Stimulated activated CD4-positive, alpha-beta T cell treated with anti-CD3 and anti-CD28 coated beads, Interleukin-15, amount 100 ng/mL, for 24 hours (primary cell): ENCODE results near the gene ALG12.
A peak's percentile ranks its signal among the peaks of the same experiment; 100 is the strongest.

Source experiments
- DNase-seq: peaks from one replicate; pipeline ENCODE4 v3.0.0-alpha.2; 2020

ALG12 gene

GRCh38 chr22:49929211-49929979 lies 11.2 kb upstream of the ALG12 start:
- DNase-seq: peak; percentile 85

DNA sequence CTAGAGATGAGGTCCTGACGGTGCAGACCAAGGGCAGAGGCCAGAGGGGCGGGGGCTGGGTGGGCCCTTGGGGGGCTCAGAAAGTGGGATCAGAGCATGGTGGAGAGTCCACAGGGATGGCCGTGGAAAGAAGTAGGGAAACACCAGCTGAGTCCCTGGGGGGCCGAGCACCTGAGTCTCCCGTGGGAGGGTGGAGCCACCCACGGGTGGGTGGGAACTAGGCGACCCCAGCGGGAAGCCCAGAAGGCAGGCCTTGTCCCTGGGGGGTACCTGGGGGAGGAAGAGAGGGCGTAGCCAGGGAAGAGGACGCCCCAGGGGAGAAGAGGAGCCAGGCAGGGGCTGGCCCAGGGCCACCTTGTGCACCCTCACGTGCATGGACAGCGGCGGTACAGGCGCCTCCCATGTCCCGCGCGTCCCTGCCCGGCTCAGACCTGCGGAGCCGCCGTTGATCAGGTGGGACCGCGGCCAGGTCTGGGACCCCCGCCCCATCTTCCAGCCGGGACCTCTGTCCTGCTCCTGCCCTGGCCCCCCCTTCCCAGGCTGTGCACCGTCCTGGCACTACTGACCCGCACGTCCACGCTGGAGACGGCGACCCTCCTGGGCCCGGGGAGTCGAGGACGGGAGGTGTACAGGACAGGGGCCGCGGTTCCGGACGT lies 10.4 kb upstream of the ALG12 start:
- no peak for DNase-seq

DNA sequence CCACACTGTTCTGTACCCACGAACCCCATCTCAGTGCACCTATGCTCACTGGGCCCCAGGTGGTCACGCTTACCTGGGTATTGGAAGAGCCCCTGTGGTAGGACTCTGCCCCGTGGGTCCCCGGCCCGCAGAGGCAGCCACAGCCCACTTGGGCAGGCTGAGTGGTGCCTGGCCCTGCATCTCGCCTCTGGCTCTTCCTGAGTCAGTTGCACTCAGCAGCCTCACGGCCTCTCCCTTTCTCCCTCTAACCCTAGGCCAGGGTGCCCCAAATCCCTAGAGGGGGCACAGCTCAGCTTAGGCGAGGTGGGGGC lies 9.9 kb upstream of the ALG12 start:
- DNase-seq: no peak

GRCh38 chr22:49927483-49928184 lies 9.4 kb upstream of the ALG12 start:
- DNase-seq: no peak

- no peak for DNase-seq
Measured at GRCh38 chr22:49926916-49927315, 8.7 kb upstream of the ALG12 start.

GRCh38 chr22:49925525-49926128 lies 7.4 kb upstream of the ALG12 start:
- peak; percentile 72 for DNase-seq

DNA sequence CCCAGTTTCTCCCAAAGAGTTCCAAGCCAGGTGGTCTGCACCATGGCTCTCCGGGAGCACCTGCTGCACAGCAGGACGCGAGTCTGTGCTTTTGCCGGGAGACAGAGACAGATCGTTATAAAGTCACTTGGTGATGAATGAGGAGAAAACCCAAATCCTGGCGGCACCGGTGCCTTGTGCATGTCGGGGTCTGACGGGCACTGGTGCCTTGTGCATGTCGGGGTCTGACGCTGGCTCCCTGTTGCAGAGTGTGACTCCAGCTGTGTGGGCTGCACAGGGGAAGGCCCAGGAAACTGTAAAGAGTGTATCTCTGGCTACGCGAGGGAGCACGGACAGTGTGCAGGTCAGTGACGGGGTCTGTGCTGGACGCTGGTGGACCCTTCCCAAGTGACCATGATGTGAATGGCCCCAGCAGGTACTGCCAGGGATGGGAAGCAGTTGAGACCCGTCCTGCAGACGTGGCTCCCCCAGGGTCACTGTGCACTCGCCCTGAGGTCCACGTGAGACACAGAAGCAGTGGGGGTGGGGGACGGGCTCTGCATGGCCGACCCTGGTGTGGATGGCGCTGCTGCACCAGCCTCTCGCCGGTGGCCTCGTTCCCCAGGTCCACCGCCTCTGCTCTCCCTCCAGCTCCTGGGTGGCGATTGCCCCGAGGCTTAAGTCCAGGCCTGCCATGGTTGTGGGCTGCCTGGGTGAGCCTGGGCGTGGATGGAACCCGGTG lies 6.0 kb upstream of the ALG12 start:
- DNase-seq: no peak

GRCh38 chr22:49923445-49923844 lies 5.2 kb upstream of the ALG12 start:
- DNase-seq: peak; percentile 48

DNA sequence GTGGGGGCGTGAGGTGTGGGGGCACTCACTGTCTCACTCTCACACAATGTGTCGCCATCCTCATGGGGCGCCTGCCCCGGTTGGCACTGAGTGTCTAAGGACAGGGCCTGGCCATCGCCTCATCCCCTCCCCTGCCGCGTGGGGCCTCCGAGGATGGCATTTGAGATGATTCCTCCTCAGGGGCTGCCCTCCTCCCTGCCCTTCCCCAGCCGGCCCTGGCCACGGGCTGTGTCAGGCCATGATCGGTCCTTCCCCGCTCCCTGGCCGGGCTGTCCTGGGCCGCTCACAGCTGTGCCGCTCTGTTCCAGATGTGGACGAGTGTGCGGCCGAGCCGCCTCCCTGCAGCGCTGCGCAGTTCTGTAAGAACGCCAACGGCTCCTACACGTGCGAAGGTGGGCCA lies 4.7 kb upstream of the ALG12 start:
- DNase-seq: no peak

GRCh38 chr22:49922484-49922883 lies 4.2 kb upstream of the ALG12 start:
- DNase-seq: no peak

DNA sequence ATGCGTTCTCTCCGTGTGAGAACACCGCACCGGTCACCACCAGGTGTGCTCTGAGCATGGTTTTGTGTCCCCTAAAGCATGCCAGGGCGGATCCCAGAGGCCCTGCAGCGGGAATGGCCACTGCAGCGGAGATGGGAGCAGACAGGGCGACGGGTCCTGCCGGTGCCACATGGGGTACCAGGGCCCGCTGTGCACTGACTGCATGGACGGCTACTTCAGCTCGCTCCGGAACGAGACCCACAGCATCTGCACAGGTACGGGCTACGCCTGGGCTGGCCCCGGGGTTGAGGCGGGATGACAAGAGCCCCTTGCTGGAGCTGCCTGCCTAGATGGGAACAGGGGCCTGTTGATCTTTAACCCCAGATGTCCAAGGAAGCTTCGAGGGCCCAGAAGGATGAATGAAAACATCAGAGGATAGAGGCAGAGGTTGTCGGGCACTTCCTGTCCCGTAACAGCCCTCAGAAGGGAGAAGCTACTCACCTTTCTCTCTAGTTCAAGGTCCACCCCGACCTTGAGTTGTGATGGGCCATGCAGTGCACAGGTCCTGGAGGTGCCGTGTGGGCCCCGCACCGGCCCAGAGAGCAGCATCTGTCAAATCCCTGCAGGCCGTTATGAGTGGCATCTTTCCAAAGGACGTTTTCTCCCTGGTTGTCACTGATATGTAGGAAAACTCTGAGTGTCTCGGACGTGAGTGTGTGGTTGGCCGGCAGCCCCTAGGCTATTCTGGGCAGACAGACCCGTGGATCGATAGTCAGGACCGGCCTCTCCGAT lies 3.5 kb upstream of the ALG12 start:
- DNase-seq: no peak

DNA sequence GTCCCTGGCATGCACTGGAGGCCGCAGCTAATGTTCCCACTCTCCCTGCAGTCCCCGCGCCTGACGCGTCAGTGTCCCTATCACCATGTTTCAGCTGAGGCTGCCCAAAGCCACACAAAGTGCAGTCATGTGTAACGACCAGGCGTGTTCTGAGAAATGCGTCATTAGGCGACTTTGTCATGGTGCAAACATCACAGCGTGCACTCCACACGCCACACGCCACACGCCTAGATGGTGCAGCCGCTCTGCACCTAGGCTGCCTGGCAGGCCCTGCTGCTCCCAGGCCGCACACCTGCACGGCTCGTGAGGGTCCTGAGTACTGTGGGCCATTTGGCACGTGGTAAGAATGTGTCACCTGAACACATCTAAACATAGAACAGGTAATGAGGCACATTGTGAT lies 2.6 kb upstream of the ALG12 start:
- no peak for DNase-seq

DNA sequence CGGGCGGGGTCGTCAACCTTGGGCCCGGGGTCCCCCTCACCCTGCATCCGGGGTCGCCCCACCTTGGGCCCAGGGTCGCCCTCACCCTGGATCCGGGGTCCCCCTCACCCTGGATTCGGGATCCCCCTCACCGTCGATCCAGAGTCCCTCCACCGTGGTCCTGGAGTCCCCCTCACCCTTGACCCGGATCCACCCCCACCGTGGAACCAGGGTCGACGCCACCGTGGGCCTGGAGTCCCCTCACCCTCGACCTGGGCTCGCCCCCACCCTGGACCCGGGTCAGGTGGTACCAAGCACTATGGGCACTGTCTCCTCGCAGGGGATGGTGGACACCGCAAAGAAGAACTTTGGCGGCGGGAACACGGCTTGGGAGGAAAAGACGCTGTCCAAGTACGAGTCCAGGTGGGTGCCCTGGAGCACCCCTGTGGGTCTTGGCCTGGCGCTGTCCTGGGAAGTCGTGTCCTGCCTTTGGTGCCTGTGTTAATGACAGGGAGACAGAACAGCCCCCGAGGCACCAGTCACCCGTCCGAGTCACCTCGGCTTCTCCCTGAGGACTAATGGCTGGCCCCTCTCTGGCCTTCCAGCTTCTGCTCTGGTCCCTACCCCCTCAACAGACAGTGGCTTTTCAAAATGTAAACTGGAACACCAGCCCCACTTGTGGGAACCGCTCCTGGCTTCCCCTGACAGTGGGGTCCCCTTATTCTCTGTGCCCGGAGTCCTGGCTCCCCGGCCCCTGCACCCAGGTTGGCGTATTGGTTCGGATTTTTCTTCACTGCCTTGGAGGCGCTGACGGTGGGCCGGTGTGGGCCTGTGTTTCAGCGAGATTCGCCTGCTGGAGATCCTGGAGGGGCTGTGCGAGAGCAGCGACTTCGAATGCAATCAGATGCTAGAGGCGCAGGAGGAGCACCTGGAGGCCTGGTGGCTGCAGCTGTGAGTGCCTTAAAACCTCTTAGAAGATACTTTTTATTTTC lies 958 bp upstream of the ALG12 start:
- DNase-seq: no peak

- no peak for DNase-seq
Measured at GRCh38 chr22:49916831-49917230, 1.4 kb downstream of the ALG12 start.

- DNase-seq: no peak
Measured at GRCh38 chr22:49915610-49916009, 2.6 kb downstream of the ALG12 start.

GRCh38 chr22:49914256-49914655 lies 4.0 kb downstream of the ALG12 start:
- DNase-seq: no peak

DNA sequence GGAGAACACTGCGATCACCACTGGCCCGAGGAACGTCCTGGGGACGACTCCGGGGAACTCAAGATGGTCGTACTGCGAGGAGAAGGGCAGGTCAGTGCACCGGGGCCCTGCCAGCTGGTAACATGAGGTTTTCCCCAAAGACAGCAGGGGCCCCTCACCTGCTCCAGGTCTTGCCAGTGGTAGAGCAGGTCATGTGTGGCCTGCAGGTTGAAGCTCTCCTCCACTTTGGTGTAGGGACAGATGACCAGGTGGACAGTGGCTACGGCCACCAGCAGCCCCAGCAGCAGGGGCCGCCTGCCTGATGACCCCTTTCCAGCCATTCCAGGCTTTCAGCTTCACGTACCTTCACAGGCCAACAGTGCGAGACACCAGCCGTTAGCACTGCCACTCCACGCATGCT lies 4.8 kb downstream of the ALG12 start:
- no peak for DNase-seq

DNA sequence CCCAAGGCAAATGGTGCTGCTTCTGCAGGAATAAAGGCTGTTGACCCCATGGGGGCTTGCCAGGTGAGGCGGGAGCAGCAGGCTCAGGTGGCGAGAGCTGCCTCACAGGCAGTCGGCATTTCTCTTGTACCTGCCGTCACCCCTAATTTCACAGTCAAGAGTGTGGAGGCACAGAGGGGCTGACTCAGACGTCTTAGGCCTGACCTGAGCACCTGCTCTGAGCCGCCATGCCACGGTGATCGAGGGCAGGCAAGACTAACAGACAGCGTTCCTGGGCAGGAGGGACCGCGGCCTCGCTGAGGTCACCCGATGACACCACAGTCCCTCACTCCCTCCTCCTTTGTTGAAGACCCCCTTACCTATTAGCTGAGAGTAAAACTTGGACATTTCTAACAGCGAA lies 5.2 kb downstream of the ALG12 start:
- DNase-seq: no peak

DNA sequence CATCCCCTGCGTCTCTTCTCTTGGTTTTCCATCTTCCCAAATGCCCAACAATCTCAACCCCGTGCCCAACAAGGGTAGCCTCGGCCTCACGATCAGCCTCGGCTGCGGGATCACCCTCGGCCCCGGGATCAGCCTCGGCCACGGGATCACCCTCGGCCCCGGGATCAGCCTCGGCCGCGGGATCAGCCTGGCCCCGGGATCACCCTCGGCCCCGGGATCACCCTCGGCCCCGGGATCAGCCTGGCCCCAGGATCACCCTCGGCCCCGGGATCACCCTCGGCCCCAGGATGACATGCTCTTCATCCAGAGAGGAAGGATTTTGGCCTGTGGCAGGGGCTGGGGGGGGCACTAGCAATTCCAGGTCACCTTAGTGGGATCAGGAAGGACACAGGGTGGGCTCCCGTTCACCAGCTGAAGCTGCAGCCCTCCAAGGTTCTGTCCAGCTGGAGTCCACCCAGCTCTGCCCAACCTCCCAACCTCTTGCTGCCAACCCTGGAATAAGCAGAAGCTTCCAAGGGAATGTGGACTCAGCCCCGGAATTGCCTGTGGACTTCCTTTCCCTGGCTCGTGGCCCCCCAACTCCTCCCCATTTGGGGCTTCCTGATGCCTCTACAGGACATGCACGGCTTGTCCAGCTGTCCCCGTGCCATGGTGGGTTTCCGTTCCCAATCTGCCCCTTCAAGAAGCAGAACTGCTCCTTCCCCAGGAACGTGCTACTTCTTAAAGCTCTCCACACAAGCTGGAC lies 6.2 kb downstream of the ALG12 start:
- no peak for DNase-seq
